ENCODE results near the gene TTC39A. TPM values are rescaled to one million over a fixed set of nuclear protein-coding genes. Genes with fewer than 3 reads are reported as not detected.

Gene TTC39A
- total RNA-seq, 4 donors from 2014 or later, result 25.6 to 39.8 (median 30.7) TPM

DNA sequence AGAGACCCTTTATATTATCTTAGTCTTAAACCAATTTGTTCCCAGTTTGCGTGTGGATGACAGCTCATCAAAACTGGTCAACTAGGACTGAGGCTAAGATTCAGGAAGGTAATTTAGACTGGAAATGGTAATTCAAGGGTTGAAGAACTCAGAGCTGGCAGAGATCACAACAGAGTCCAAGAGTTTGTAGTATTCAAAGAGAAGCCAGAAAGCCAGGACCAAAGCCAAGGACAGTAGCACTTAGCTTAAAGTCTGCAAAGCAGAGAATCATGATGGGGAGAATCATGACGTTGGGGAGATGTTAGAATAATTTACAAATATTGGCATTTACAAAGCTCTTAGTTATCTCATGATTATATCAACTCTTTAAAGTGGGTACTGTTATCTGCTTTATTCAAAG is 61.7 kb downstream of the TTC39A start:
- Histone ChIP-seq H3K4me3 (no peak overlapping the region), H3K27ac (no peak overlapping the region), H3K4me1 (peaks cover 0 to 7% (median 3%) of the 10 kb centered on the region in 4 donors), H3K9me3 (no peaks in the 10 kb centered on the region), H3K27me3 (no peaks in the 10 kb centered on the region), H3K36me3 (peaks cover 0 to 18% (median 0%) of the 10 kb centered on the region in 3 donors)
- no peak for DNase-seq
- TF ChIP-seq POLR2A (IDR thresholded peaks at IDR 0.05), result no peak
- TF ChIP-seq, protein P1, sequence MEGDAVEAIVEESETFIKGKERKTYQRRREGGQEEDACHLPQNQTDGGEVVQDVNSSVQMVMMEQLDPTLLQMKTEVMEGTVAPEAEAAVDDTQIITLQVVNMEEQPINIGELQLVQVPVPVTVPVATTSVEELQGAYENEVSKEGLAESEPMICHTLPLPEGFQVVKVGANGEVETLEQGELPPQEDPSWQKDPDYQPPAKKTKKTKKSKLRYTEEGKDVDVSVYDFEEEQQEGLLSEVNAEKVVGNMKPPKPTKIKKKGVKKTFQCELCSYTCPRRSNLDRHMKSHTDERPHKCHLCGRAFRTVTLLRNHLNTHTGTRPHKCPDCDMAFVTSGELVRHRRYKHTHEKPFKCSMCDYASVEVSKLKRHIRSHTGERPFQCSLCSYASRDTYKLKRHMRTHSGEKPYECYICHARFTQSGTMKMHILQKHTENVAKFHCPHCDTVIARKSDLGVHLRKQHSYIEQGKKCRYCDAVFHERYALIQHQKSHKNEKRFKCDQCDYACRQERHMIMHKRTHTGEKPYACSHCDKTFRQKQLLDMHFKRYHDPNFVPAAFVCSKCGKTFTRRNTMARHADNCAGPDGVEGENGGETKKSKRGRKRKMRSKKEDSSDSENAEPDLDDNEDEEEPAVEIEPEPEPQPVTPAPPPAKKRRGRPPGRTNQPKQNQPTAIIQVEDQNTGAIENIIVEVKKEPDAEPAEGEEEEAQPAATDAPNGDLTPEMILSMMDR (IDR thresholded peaks at IDR 0.05), result no peak

DNA sequence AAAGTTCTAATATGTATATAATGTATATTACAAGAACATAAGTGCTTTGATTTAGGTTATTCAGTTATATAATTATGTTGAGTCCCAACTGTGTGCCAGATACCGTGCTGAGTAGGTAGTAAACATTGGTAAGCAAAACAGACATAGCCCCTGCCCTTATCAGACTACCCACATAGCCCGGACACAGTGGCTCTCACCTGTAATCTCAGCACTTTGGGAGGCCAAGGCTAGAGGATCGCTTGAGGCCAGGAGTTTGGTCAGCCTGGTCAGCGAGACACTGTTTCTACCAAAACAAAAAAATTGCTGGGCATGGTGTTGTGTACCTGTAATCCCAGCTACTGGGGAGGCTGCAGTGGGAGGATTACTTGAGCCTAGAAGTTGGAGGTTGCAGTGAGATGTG is 63.6 kb downstream of the TTC39A start:
- TF ChIP-seq POLR2A (IDR thresholded peaks at IDR 0.05), result no peak
- TF ChIP-seq, protein P1 (IDR thresholded peaks at IDR 0.05), result no peak
- no peak for DNase-seq
- Histone ChIP-seq H3K4me1 (peaks cover 0 to 10% (median 3%) of the 10 kb centered on the region in 4 donors), H3K4me3 (no peak overlapping the region), H3K27me3 (no peaks in the 10 kb centered on the region), H3K27ac (no peak overlapping the region), H3K9me3 (no peaks in the 10 kb centered on the region), H3K36me3 (peaks cover 0 to 17% (median 0%) of the 10 kb centered on the region in 3 donors)

DNA sequence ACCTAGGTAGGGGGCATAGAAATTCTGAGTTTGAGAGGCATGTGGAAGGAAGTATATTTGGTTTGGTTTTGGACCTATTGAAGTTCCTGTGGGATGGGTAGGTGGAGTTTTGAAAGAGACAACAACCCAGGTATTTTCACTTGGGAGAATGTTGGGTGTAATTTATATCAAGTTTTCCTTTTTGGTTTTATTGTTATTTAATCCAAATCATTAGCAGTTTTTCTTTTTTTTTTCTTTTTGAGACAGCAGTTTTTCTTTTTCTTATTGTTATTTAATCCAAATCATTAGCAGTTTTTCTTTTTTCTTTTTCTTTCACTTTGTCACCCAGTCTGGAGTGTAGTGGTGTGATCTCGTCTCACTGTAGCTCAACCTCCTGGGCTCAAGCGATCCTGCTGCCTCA is 64.2 kb downstream of the TTC39A start:
- no peak for DNase-seq
- TF ChIP-seq, protein P1 (IDR thresholded peaks at IDR 0.05), result no peak
- TF ChIP-seq POLR2A (IDR thresholded peaks at IDR 0.05), result no peak
- Histone ChIP-seq H3K36me3 (peaks cover 0 to 10% (median 0%) of the 10 kb centered on the region in 3 donors), H3K27me3 (no peaks in the 10 kb centered on the region), H3K9me3 (no peaks in the 10 kb centered on the region), H3K4me3 (no peak overlapping the region), H3K27ac (no peak overlapping the region), H3K4me1 (peaks cover 0 to 12% (median 5%) of the 10 kb centered on the region in 4 donors)

DNA sequence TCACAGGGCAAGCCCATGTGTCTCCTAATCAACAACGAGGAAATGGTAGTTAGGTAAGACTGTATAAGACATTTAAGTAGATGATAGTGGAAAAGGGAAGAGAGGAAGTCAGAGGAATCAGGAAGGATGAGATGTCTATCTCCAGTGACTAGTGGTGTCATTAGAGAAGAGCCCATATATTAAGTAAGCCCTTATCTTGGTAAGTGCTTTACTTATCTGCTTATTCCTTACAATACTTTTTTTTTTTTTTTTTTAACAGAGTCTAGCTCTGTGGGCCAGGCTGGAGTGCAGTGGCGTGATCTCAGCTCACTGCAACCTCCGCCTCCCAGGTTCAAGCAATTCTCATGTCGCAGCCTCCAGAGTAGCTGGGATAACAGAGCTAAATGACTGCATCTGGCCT is 64.7 kb downstream of the TTC39A start:
- H3K27me3 ChIP-seq, result no peaks in the 10 kb centered on the region
- no peaks in the 10 kb centered on the region for H3K9me3 ChIP-seq
- peaks cover 0 to 5% (median 0%) of the 10 kb centered on the region in 3 donors for H3K36me3 ChIP-seq
- no peak for DNase-seq
- H3K4me1 ChIP-seq, result peaks cover 0 to 12% (median 5%) of the 10 kb centered on the region in 4 donors
- TF ChIP-seq POLR2A (IDR thresholded peaks at IDR 0.05), result no peak
- TF ChIP-seq, protein P1 (IDR thresholded peaks at IDR 0.05), result no peak
- no peak overlapping the region for H3K4me3 ChIP-seq
- no peak overlapping the region for H3K27ac ChIP-seq

DNA sequence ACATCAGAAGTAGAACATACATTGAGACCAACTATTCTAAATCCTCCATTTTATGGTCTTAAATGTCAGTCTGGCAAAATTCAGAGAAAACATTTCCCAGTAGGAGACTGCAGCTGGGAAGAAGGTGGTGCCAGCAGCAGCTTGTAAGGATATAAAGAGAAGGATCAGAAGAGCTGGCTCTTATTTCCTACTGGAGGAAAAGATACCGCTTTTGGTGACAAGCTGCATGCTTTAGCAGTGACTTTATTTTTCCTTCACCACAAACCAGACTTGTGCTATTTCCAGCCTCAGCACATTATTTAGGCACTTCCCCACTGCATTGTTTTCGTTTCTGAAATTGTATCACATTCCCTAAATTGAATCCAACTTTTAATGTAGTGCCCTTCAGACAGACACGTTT is 65.9 kb downstream of the TTC39A start:
- peak overlapping the region in 1 of 4 donors; percentile 16 for H3K27ac ChIP-seq
- TF ChIP-seq, protein P1 (IDR thresholded peaks at IDR 0.05), result no peak
- TF ChIP-seq POLR2A (IDR thresholded peaks at IDR 0.05), result no peak
- no peak for DNase-seq
- H3K27me3 ChIP-seq, result no peaks in the 10 kb centered on the region
- peaks cover 0 to 12% (median 5%) of the 10 kb centered on the region in 4 donors for H3K4me1 ChIP-seq
- no peak overlapping the region for H3K4me3 ChIP-seq
- no peaks in the 10 kb centered on the region for H3K36me3 ChIP-seq
- H3K9me3 ChIP-seq, result no peaks in the 10 kb centered on the region
